ENCODE measurements around the gene KLHL30.
"Not testable (repeated sequence)": the region's sequence is repeated elsewhere in the genome, so short reads cannot be mapped to it uniquely, and the experiment has no call there.

KLHL30 gene

GRCh38 chr2:238160206-238161129 lies 22.0 kb downstream of the KLHL30 start:
- no peak for DNase-seq (ENCODE audit: low read depth in 2 of 2)

- DNase-seq (ENCODE audit: low read depth in 2 of 2), result no peak
Observed at GRCh38 chr2:238161291-238162051, 23.0 kb downstream of the KLHL30 start.

- no peak for DNase-seq (ENCODE audit: low read depth in 2 of 2)
Observed at GRCh38 chr2:238162251-238162845, 23.9 kb downstream of the KLHL30 start.

GRCh38 chr2:238162846-238163441 lies 24.5 kb downstream of the KLHL30 start:
- DNase-seq (ENCODE audit: low read depth in 2 of 2), result no peak

GRCh38 chr2:238163481-238164198 lies 25.2 kb downstream of the KLHL30 start:
- no peak for DNase-seq (ENCODE audit: low read depth in 2 of 2)

DNA sequence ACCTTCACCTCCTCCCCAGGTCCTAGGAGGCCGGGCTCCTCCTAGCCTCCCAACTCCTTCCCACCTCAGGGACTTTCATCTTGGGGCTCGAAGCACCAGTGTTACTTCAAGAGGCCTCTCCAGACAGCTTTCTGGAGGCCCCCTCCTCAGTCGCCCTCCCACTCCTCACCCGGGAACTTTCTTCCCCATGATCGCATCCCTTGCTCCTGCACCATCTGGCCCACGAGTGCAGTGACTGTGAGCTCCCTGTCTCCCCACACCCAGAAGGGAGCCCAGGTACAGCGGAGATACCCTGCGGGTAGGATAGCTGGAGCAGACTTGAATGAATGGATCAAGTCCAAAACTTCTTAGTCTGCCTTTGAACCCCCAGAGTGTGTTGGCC lies 26.4 kb downstream of the KLHL30 start:
- DNase-seq (ENCODE audit: low read depth in 2 of 2), result no peak

DNA sequence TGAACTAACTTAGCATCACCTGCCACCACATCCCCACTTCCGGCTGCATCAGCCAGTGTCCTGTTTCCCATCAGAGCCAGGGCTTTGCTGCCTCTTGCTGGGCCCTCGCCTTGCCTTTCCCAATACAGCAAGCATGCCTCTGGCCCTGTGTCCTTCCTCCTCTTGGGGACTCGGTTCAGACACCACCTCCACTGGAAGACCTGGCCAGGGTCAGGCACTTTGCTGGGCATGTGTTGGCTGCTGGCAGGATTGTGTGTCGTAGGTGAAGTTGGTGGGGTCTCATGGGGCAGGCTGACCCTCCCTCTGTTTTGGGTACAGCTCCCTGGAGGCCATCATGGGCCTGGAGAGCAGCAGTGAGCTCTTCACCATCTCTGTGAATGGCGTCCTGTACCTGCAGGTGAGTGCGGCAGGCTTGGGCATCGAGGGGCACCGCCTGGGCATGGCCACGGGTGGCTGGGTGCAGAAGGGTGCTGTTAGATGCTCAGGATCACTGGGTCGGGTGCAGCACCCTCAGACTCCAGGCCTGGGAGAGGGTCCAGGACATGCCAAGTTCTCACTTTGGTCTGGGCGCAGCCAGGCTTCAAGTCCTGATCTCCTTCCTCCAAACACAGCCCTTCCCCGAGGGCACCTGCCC lies 26.9 kb downstream of the KLHL30 start:
- no peak for DNase-seq (ENCODE audit: low read depth in 2 of 2)

DNA sequence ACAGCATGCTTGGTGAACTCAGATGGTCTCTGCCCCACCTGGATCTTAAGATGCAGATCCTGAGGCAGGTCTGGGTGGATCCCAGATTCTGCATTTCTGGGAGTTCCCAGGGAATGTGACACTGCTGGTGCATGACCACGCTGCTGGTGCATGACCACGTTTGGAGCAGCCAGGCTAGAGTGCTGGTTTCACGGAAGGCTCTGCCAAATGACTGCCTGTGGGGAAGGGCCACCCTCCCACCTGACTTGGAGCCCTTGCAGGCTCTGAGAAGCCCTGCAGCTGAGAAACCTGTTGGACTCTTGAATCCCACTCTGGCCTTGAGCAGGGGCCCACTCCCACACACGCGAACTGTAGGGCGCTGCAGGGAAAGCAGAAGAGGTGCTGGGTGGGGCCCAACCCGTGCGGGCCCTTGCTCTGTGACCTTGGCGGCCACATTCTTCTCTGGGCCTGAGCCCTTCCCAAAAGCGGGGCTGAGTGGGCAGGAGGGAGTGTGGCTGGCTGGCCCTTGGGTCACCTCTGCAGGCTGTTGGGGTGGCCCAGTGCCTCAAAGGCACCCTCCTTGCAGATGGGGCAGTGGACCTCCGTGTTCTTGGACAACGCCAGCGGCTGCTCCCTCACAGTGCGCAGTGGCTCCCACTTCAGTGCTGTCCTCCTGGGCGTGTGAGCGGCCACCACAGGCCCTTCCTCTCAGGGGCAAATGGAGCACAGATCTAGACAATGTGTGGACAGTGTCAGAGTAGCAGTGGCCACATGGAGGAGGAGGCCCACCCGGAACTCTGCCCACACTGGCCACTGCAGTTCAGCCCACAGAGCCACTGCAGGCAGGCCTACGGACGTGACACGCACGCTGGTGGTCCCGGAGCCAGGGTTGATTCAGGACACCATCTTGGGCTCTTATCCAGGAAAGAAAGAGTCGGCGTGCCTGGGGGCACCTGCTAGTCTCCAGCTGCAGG lies 28.2 kb downstream of the KLHL30 start:
- DNase-seq (ENCODE audit: low read depth in 2 of 2), result no peak

DNA sequence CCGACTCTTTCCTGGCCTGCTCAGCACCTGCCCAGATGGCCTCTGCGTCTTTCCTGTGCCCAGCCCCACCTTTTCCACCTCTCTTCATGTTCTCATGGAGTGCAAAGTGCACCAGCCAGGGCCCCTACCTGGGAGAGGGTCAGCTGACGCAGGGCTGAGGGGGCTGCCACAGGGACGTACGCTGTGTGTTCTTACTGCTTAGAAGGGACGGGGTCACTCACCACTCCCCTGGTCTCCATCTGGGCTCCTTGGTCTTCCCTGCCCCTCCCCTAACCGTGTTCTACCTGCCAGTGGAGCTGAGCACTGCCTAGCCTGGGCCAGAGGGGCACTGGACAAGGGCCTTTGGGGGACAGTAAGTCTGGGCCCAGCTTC lies 28.9 kb downstream of the KLHL30 start:
- no peak for DNase-seq (ENCODE audit: low read depth in 2 of 2)

DNA sequence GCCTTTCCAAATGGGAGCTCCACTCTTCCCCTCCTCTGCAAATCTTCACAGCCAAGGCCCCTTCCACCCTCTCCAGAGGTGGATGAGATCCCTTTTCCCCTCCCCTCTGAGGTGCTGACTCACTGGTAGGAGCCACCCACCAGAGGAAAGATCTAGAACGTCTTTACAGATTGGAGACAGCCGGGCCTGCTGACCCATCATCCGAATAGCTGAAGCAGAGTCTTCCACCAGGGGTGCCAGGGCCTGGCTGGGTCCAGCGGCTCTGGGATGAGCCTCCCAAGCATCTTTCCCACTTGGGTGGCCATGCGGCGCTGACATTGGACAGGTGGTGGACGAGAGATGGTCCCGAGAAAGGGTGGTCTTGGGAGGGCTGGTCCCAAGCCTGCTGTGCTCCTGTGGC lies 29.3 kb downstream of the KLHL30 start:
- DNase-seq (ENCODE audit: low read depth in 2 of 2), result no peak

GRCh38 chr2:238168196-238169047 lies 30.0 kb downstream of the KLHL30 start:
- DNase-seq (ENCODE audit: low read depth in 2 of 2), result no peak

- DNase-seq (ENCODE audit: low read depth in 2 of 2), result peak; percentile 93
Observed at GRCh38 chr2:238169048-238169707, 30.7 kb downstream of the KLHL30 start.

GRCh38 chr2:238169708-238170251 lies 31.3 kb downstream of the KLHL30 start:
- DNase-seq (ENCODE audit: low read depth in 2 of 2), result peak; percentile 96

GRCh38 chr2:238170386-238171071 lies 32.1 kb downstream of the KLHL30 start:
- no peak for DNase-seq (ENCODE audit: low read depth in 2 of 2)

DNA sequence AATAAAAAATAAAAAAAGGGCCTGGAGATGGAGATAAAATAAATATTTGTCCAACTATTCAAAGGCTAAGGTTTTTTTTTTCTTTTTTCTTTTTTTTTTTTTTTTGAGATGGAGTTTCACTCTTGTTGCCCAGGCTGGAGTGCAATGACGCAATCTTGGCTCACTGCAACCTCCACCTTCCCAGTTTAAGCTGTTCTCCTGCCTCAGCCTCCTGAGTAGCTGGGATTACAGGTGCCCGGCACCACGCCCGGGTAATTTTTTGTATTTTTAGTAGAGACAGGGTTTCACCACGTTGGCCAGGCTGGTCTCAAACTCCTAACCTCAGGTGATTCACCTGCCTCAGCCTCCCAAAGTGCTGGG lies 32.6 kb downstream of the KLHL30 start:
- DNase-seq (ENCODE audit: low read depth in 2 of 2), result not testable (repeated sequence)

DNA sequence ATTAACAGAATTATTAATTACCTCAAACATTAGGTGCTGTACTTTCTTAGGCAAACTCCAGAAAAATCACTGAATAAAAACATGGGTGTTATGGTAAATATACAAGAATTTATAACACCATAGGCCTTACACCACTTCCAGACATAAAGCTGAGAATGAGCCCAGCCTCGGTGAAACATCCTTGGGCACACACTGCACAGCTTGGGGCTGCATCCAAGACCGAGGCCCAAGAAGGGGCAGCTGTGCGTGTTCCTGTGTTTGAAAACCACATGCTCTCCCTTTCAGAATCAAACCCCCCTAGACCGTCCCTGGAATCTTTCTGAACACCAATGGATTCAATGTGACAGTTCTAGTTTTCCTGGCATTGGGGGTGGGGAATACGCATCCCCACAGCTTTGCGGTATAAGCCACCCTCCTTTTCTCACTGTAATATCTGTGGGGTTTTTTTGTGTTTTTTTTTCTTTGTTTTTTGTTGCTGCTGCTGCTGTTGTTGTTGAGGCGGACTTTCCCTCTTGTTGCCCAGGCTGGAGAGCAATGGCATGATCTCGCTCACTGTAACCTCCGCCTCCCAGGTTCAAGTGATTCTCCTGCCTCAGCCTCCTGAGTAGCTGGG lies 33.2 kb downstream of the KLHL30 start:
- no peak for DNase-seq (ENCODE audit: low read depth in 2 of 2)

- no peak for DNase-seq (ENCODE audit: low read depth in 2 of 2)
Observed at GRCh38 chr2:238172439-238172838, 34.0 kb downstream of the KLHL30 start.

Measured in fibroblast of skin of left biceps (primary cell).